Effector CD8-positive, alpha-beta T cell (primary cell): Measurements from ENCODE around the gene RHOH.

Experiments used
- DNase-seq: peaks from one replicate; lab custom pipeline; 2025; lab: John Stamatoyannopoulos, UW

The RHOH gene

GRCh38 chr4:40238008-40238699 is 41.3 kb downstream of the RHOH start:
- no peak for DNase-seq

GRCh38 chr4:40238700-40239548 is 42.1 kb downstream of the RHOH start:
- DNase-seq = peak; percentile 46

GRCh38 chr4:40240040-40240653 is 43.3 kb downstream of the RHOH start:
- no peak for DNase-seq

- DNase-seq = no peak
Observed at GRCh38 chr4:40241026-40241425, 44.2 kb downstream of the RHOH start.

- DNase-seq = peak; percentile 39
Observed at GRCh38 chr4:40241941-40242340, 45.1 kb downstream of the RHOH start.

- no peak for DNase-seq
Observed at GRCh38 chr4:40243386-40243948, 46.6 kb downstream of the RHOH start.

GRCh38 chr4:40244606-40245005 is 47.8 kb downstream of the RHOH start:
- no peak for DNase-seq

- no peak for DNase-seq
Observed at GRCh38 chr4:40245550-40245949, 48.7 kb downstream of the RHOH start.

GRCh38 chr4:40246011-40246900 is 49.4 kb downstream of the RHOH start:
- DNase-seq = no peak

- no peak for DNase-seq
Observed at GRCh38 chr4:40246938-40247337, 50.1 kb downstream of the RHOH start.

- no peak for DNase-seq
Observed at GRCh38 chr4:40247350-40247749, 50.5 kb downstream of the RHOH start.

GRCh38 chr4:40251366-40251765 is 54.5 kb downstream of the RHOH start:
- DNase-seq = no peak

GRCh38 chr4:40253906-40254305 is 57.1 kb downstream of the RHOH start:
- no peak for DNase-seq

- DNase-seq = no peak
Observed at GRCh38 chr4:40254608-40255392, 58.0 kb downstream of the RHOH start.

- DNase-seq = no peak
Observed at GRCh38 chr4:40255393-40256281, 58.8 kb downstream of the RHOH start.

GRCh38 chr4:40256329-40256728 is 59.5 kb downstream of the RHOH start:
- no peak for DNase-seq

GRCh38 chr4:40256817-40257216 is 60.0 kb downstream of the RHOH start:
- DNase-seq = no peak

- DNase-seq = no peak
Observed at GRCh38 chr4:40258627-40259026, 61.8 kb downstream of the RHOH start.

GRCh38 chr4:40261231-40262076 is 64.6 kb downstream of the RHOH start:
- no peak for DNase-seq
